GM19467 (cell line): ENCODE measurements around the gene TMCC3.
"Not testable (repeated sequence)": the region's sequence is repeated elsewhere in the genome, so short reads cannot be mapped to it uniquely, and the experiment has no call there.

Source experiments
- ATAC-seq: cut with Tn5 transposase; IDR thresholded peaks from one replicate; pipeline ENCODE4 v1.9.1; 2021; ENCODE audit warnings: mild to moderate bottlenecking, moderate library complexity; ENCODE audit not compliant: unreplicated experiment

TMCC3 gene

GRCh38 chr12:94604366-94604698 lies 46.0 kb downstream of the TMCC3 start:
- ATAC-seq: no peak

- ATAC-seq: no peak
Observed at GRCh38 chr12:94603434-94604365, 46.7 kb downstream of the TMCC3 start.

GRCh38 chr12:94602024-94602423 lies 48.3 kb downstream of the TMCC3 start:
- no peak for ATAC-seq

GRCh38 chr12:94601307-94601706 lies 49.0 kb downstream of the TMCC3 start:
- not testable (repeated sequence) for ATAC-seq

GRCh38 chr12:94599189-94599588 lies 51.2 kb downstream of the TMCC3 start:
- no peak for ATAC-seq

GRCh38 chr12:94597268-94597667 lies 53.1 kb downstream of the TMCC3 start:
- no peak for ATAC-seq

GRCh38 chr12:94596596-94596995 lies 53.8 kb downstream of the TMCC3 start:
- no peak for ATAC-seq

- ATAC-seq: no peak
Observed at GRCh38 chr12:94595152-94595551, 55.2 kb downstream of the TMCC3 start.

GRCh38 chr12:94594443-94594825 lies 55.9 kb downstream of the TMCC3 start:
- no peak for ATAC-seq

GRCh38 chr12:94593822-94594442 lies 56.4 kb downstream of the TMCC3 start:
- ATAC-seq: peak; percentile 48

GRCh38 chr12:94592723-94593122 lies 57.6 kb downstream of the TMCC3 start:
- not testable (repeated sequence) for ATAC-seq

GRCh38 chr12:94592080-94592479 lies 58.3 kb downstream of the TMCC3 start:
- ATAC-seq: no peak

GRCh38 chr12:94590428-94590827 lies 59.9 kb downstream of the TMCC3 start:
- no peak for ATAC-seq

GRCh38 chr12:94589591-94590001 lies 60.8 kb downstream of the TMCC3 start:
- ATAC-seq: no peak

- ATAC-seq: no peak
Observed at GRCh38 chr12:94588346-94588745, 62.0 kb downstream of the TMCC3 start.

- no peak for ATAC-seq
Observed at GRCh38 chr12:94587266-94588241, 62.8 kb downstream of the TMCC3 start.

- no peak for ATAC-seq
Observed at GRCh38 chr12:94586589-94587259, 63.6 kb downstream of the TMCC3 start.

- ATAC-seq: no peak
Observed at GRCh38 chr12:94585626-94586025, 64.7 kb downstream of the TMCC3 start.

- ATAC-seq: no peak
Observed at GRCh38 chr12:94584377-94584776, 66.0 kb downstream of the TMCC3 start.

- ATAC-seq: no peak
Observed at GRCh38 chr12:94582591-94582990, 67.8 kb downstream of the TMCC3 start.
